ENCODE measurements around the gene HNRNPC.

DNA sequence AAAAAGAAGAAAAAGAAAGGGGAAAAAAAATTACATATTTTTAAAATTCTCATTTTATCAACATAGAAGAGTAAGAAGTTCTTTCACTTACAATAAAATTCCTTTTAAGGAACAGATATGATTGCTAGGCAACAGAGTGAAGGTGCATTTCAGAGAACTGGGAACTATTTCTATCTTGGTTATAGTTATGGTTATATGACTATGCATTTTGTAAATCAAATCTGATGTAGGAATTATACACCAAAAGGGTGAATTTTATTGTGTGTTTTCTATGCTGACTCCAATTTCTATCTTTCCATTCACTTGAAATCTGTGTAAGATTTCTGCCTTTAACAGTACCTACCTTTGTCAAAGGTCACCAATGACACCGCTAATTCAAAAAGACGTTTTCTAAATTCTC, 50.1 kb downstream of the HNRNPC start:
- TF ChIP-seq, protein P1, sequence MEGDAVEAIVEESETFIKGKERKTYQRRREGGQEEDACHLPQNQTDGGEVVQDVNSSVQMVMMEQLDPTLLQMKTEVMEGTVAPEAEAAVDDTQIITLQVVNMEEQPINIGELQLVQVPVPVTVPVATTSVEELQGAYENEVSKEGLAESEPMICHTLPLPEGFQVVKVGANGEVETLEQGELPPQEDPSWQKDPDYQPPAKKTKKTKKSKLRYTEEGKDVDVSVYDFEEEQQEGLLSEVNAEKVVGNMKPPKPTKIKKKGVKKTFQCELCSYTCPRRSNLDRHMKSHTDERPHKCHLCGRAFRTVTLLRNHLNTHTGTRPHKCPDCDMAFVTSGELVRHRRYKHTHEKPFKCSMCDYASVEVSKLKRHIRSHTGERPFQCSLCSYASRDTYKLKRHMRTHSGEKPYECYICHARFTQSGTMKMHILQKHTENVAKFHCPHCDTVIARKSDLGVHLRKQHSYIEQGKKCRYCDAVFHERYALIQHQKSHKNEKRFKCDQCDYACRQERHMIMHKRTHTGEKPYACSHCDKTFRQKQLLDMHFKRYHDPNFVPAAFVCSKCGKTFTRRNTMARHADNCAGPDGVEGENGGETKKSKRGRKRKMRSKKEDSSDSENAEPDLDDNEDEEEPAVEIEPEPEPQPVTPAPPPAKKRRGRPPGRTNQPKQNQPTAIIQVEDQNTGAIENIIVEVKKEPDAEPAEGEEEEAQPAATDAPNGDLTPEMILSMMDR (IDR thresholded peaks at IDR 0.05), result no peak
- no peak for TF ChIP-seq POLR2A (IDR thresholded peaks at IDR 0.05)

All from thyroid gland (tissue), 4 donors.